DOHH2 (cell line): ENCODE data around the gene KCNJ6.

Experiments used
- H3F3A ChIP-seq: fragments of 200-600 bp; sonication (generic), shearing (Covaris generic); 2 replicates; pipeline ENCODE4 v1.6.0; 2016; ENCODE audit warnings: antibody characterized with exemption, mild to moderate bottlenecking; ENCODE audit not compliant: control insufficient read depth, insufficient read depth
- H3K27ac ChIP-seq: fragments of 200-600 bp; sonication (generic); 2 replicates; pipeline ENCODE4 v1.5.1; 2014; ENCODE audit warnings: low read depth, mild to moderate bottlenecking, low read length, moderate library complexity
- H3K27me3 ChIP-seq: fragments of 200-600 bp; sonication (generic); 2 replicates; pipeline ENCODE4 v1.6.1; 2014; ENCODE audit warnings: mild to moderate bottlenecking, low read length, mixed read lengths; ENCODE audit not compliant: control insufficient read depth
- H3K36me3 ChIP-seq: fragments of 200-600 bp; sonication (generic); 2 replicates; pipeline ENCODE4 v1.6.1; 2014; ENCODE audit warnings: mild to moderate bottlenecking, low read length, moderate library complexity, mixed read lengths; ENCODE audit not compliant: control insufficient read depth
- H3K4me1 ChIP-seq: fragments of 200-600 bp; sonication (generic); 2 replicates; pipeline ENCODE4 v1.6.1; 2014; ENCODE audit warnings: mild to moderate bottlenecking, low read length, mixed read lengths; ENCODE audit not compliant: control insufficient read depth
- H3K4me2 ChIP-seq: fragments of 200-600 bp; sonication (generic); 2 replicates; pipeline ENCODE4 v1.6.0; 2014; ENCODE audit warnings: mild to moderate bottlenecking, low read length, moderate library complexity
- H3K4me3 ChIP-seq: fragments of 200-600 bp; sonication (generic); 2 replicates; pipeline ENCODE4 v1.5.1; 2014; ENCODE audit warnings: mild to moderate bottlenecking, low read length, mixed read lengths
- H3K79me2 ChIP-seq: fragments of 200-600 bp; sonication (generic); 2 replicates; pipeline ENCODE4 v1.6.1; 2014; ENCODE audit warnings: mild to moderate bottlenecking, low read length, mixed read lengths; ENCODE audit not compliant: control insufficient read depth
- H3K9me2 ChIP-seq: fragments of 200-600 bp; sonication (generic); replicated peaks from 2 replicates; pipeline ENCODE4 v1.6.1; 2014; ENCODE audit warnings: mild to moderate bottlenecking, low read length, mixed read lengths; ENCODE audit not compliant: control insufficient read depth
- H3K9me3 ChIP-seq: fragments of 200-600 bp; sonication (generic); 2 replicates; pipeline ENCODE4 v1.6.1; 2014; ENCODE audit warnings: antibody characterized with exemption, low read length, mixed read lengths; ENCODE audit not compliant: control insufficient read depth, insufficient read depth
- H4K20me1 ChIP-seq: fragments of 200-600 bp; sonication (generic); 2 replicates; pipeline ENCODE4 v1.6.0; 2014; ENCODE audit warnings: low read depth, mild to moderate bottlenecking, antibody characterized with exemption, low read length, moderate library complexity; ENCODE audit not compliant: control insufficient read depth, insufficient read depth
- EZH2phosphoT487 ChIP-seq: fragments of 200-600 bp; sonication (generic); IDR thresholded peaks from 2 replicates; pipeline ENCODE4 v1.6.1; 2017; ENCODE audit warnings: borderline replicate concordance, mild to moderate bottlenecking, antibody characterized with exemption, low read length, moderate library complexity, mixed read lengths
- TF ChIP-seq, protein P1 (sequence below): fragments of 200-600 bp; sonication (generic); IDR thresholded peaks from one replicate; pipeline ENCODE4 v1.5.1; 2014; ENCODE audit warnings: antibody characterized with exemption, mild to moderate bottlenecking, low read depth, low read length; ENCODE audit not compliant: poor library complexity, severe bottlenecking

Gene KCNJ6

GRCh38 chr21:37871121-37871862 lies 45.0 kb downstream of the KCNJ6 start:
- Histone ChIP-seq H3F3A (no peaks in the 10 kb centered on the region), H3K27me3 (no peaks in the 10 kb centered on the region), H3K4me2 (no peak overlapping the region), H4K20me1 (no peaks in the 10 kb centered on the region), H3K4me1 (no peaks in the 10 kb centered on the region), H3K9me3 (no peaks in the 10 kb centered on the region), H3K79me2 (no peaks in the 10 kb centered on the region), H3K27ac (no peak overlapping the region), H3K4me3 (no peak overlapping the region), H3K9me2 (no peaks in the 10 kb centered on the region), H3K36me3 (no peaks in the 10 kb centered on the region)
- TF ChIP-seq, protein P1, sequence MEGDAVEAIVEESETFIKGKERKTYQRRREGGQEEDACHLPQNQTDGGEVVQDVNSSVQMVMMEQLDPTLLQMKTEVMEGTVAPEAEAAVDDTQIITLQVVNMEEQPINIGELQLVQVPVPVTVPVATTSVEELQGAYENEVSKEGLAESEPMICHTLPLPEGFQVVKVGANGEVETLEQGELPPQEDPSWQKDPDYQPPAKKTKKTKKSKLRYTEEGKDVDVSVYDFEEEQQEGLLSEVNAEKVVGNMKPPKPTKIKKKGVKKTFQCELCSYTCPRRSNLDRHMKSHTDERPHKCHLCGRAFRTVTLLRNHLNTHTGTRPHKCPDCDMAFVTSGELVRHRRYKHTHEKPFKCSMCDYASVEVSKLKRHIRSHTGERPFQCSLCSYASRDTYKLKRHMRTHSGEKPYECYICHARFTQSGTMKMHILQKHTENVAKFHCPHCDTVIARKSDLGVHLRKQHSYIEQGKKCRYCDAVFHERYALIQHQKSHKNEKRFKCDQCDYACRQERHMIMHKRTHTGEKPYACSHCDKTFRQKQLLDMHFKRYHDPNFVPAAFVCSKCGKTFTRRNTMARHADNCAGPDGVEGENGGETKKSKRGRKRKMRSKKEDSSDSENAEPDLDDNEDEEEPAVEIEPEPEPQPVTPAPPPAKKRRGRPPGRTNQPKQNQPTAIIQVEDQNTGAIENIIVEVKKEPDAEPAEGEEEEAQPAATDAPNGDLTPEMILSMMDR, result no peak
- TF ChIP-seq EZH2phosphoT487, result no peak

- Histone ChIP-seq H3K4me3 (no peak overlapping the region), H3K9me3 (no peaks in the 10 kb centered on the region), H3K36me3 (no peaks in the 10 kb centered on the region), H3K79me2 (no peaks in the 10 kb centered on the region), H3K4me2 (no peak overlapping the region), H3K27ac (no peak overlapping the region), H3K27me3 (no peaks in the 10 kb centered on the region), H3K9me2 (no peaks in the 10 kb centered on the region), H4K20me1 (no peaks in the 10 kb centered on the region), H3K4me1 (no peaks in the 10 kb centered on the region), H3F3A (no peaks in the 10 kb centered on the region)
- TF ChIP-seq, protein P1, result no peak
- TF ChIP-seq EZH2phosphoT487, result no peak
Measured at GRCh38 chr21:37870221-37870620, 46.0 kb downstream of the KCNJ6 start.

DNA sequence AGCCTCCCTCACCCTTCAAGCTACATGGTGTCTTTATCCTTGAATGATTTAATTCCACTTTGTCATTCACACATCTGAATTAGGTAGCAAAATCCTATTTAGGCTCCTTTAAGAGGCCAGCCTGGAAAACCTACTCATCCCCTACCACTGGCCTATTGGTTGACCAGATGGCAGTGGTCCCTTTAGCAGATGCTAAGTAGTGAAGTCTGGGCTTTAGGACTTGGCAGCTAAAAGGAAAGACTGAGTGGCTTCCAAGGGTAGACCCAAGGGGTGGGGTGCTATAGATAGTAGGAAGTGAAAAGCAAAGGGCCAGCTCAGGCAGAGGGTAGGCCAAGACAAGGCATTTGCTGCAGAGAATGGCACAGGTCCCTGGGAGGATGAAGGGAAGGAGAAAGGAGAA lies 46.6 kb downstream of the KCNJ6 start:
- H3K4me1 ChIP-seq, result no peaks in the 10 kb centered on the region
- TF ChIP-seq, protein P1, result no peak
- no peak for TF ChIP-seq EZH2phosphoT487
- H3K36me3 ChIP-seq, result no peaks in the 10 kb centered on the region
- H3K9me3 ChIP-seq, result no peaks in the 10 kb centered on the region
- H3K79me2 ChIP-seq, result no peaks in the 10 kb centered on the region
- H3K4me2 ChIP-seq, result no peak overlapping the region
- H3K27me3 ChIP-seq, result no peaks in the 10 kb centered on the region
- H3K9me2 ChIP-seq, result no peaks in the 10 kb centered on the region
- H3K4me3 ChIP-seq, result no peak overlapping the region
- H3F3A ChIP-seq, result no peaks in the 10 kb centered on the region
- H3K27ac ChIP-seq, result no peak overlapping the region
- H4K20me1 ChIP-seq, result no peaks in the 10 kb centered on the region
